Gastrocnemius medialis (tissue), 4 donors: ENCODE data around the gene C1orf35. TPM values are rescaled to one million over a fixed set of nuclear protein-coding genes. Genes with fewer than 3 reads are reported as not detected.

Experiments
- ATAC-seq, 2 donors: fragments of 150-250 bp; one replicate each; pipeline ENCODE4 v1.9.1; 2016
- DNase-seq, 2 donors: peaks; one replicate each; pipeline ENCODE4 v3.0.0-alpha.2; 2019
- H3K27ac ChIP-seq, 4 donors: fragments of 200-600 bp; sonication (generic); 1 replicate in 1 of 4; 2 replicates in 3 of 4; pipeline ENCODE4 v1.5.1; 2016 to 2018; ENCODE audit warnings: mild to moderate bottlenecking in 2 of 4, moderate library complexity in 1 of 4
- H3K27me3 ChIP-seq, 3 donors: fragments of 200-600 bp; sonication (generic) in 2 of 3; 1 replicate in 1 of 3; 2 replicates in 2 of 3; pipeline versions ENCODE4 v1.5.1 to v1.6.0; 2016 to 2019; ENCODE audit warnings: mild to moderate bottlenecking in 1 of 3, moderate library complexity in 1 of 3
- H3K36me3 ChIP-seq, 2 donors: fragments of 200-600 bp; sonication (generic) in 1 of 2; one replicate each; pipeline ENCODE4 v1.5.1; 2017 to 2018
- H3K4me1 ChIP-seq, 2 donors: fragments of 200-600 bp; sonication (generic) in 1 of 2; one replicate each; pipeline ENCODE4 v1.5.1; 2016 to 2017; ENCODE audit warnings: mild to moderate bottlenecking in 2 of 2
- H3K4me3 ChIP-seq, 4 donors: fragments of 200-600 bp; sonication (generic) in 3 of 4; 1 replicate in 1 of 4; 2 replicates in 3 of 4; pipeline ENCODE4 v1.5.1; 2016 to 2019; ENCODE audit warnings: mild to moderate bottlenecking in 2 of 4
- H3K9me3 ChIP-seq, 3 donors: fragments of 200-600 bp; sonication (generic) in 2 of 3; 1 replicate in 1 of 3; 2 replicates in 2 of 3; pipeline ENCODE4 v1.5.1; 2016 to 2019
- CTCF ChIP-seq, 5 experiments: fragments of 450-650 bp in 3 of 5; fragments of 200-600 bp in 2 of 5; sonication (generic) in 2 of 5; IDR thresholded peaks in 4 of 5; conservative IDR thresholded peaks in 1 of 5; 1 replicate in 4 of 5; 2 replicates in 1 of 5; pipeline ENCODE4 v1.5.1; 2016 to 2019; ENCODE audit warnings: antibody characterized with exemption in 5 of 5, mild to moderate bottlenecking in 3 of 5, moderate library complexity in 3 of 5
- POLR2A ChIP-seq, 2 donors: fragments of 450-650 bp; IDR thresholded peaks; one replicate each; pipeline ENCODE4 v1.6.1; 2017; ENCODE audit warnings: antibody characterized with exemption in 2 of 2, mild to moderate bottlenecking in 2 of 2, moderate library complexity in 2 of 2
- in situ Hi-C, 4 donors: fragments of 200-750 bp; cut with MboI; loops; one replicate each; pipeline versions ENCODE4 v1.15.0 to v1.8.0; 2017; ENCODE audit warnings: low sequenced_read_pairs in 4 of 4
- intact Hi-C: fragments of 100-400 bp; cut with DNase I; formaldehyde crosslinking; loops from one replicate; pipeline ENCODE4 v1.15.1; 2023; ENCODE audit warnings: low total_unique reads
- total RNA-seq, 4 donors: library from RNA; depleted of rRNA; stranded (reverse); fragments of >200 nt; gene quantifications; one replicate each; pipeline versions ENCODE4 v1.1.0 to v1.2.3, GENCODE V29; 2016

Gene C1orf35
- total RNA-seq, 4 donors from 2014 or later: 5.9 to 11.0 (median 7.8) TPM

- in situ Hi-C loops (loop anchor here in 1 of 4 donors (25.0 kb wide), 1 partner anchor 323 kb away; no protein-coding TSS in a partner anchor), intact Hi-C loops (loop anchor here (10.0 kb wide), 4 partner anchors 141 to 1539 kb away; partner anchors contain the start of genes COQ8A, TAF5L, URB2 and WNT9A)
- no peak for DNase-seq
- Histone ChIP-seq H3K9me3 (no peaks in the 10 kb centered on the region), H3K27me3 (no peaks in the 10 kb centered on the region), H3K36me3 (no peaks in the 10 kb centered on the region), H3K4me1 (peaks cover 72 to 78% of the 10 kb centered on the region in 2 donors), H3K27ac (peak overlapping the region; percentile 89 to 96 (median 92)), H3K4me3 (peak overlapping the region; percentile 70 to 94 (median 90))
- TF ChIP-seq POLR2A (IDR thresholded peaks at IDR 0.05) (no peak), CTCF (IDR thresholded peaks at IDR 0.05 in 4 of 5, conservative IDR thresholded peaks at IDR 0.05 in 1 of 5) (no peak)
- no peak for ATAC-seq
Measured at GRCh38 chr1:228085287-228085951, 17.7 kb downstream of the C1orf35 start.

GRCh38 chr1:228084797-228085196 is 18.3 kb downstream of the C1orf35 start:
- no peak for DNase-seq
- H3K4me1 ChIP-seq: peaks cover 66 to 71% of the 10 kb centered on the region in 2 donors
- in situ Hi-C loops: loop anchor here in 1 of 4 donors (25.0 kb wide), 1 partner anchor 322 kb away; no protein-coding TSS in a partner anchor
- H3K36me3 ChIP-seq: no peaks in the 10 kb centered on the region
- peak overlapping the region; percentile 89 to 96 (median 92) for H3K27ac ChIP-seq
- TF ChIP-seq POLR2A (IDR thresholded peaks at IDR 0.05): no peak
- TF ChIP-seq CTCF (IDR thresholded peaks at IDR 0.05 in 4 of 5, conservative IDR thresholded peaks at IDR 0.05 in 1 of 5): no peak
- H3K9me3 ChIP-seq: no peaks in the 10 kb centered on the region
- H3K27me3 ChIP-seq: no peaks in the 10 kb centered on the region
- intact Hi-C loops: loop anchor here (1.0 to 10.0 kb wide), 5 partner anchors 24 to 1540 kb away; partner anchors contain the start of genes COQ8A, TAF5L, URB2 and WNT9A
- no peak for ATAC-seq
- peak overlapping the region; percentile 70 to 94 (median 90) for H3K4me3 ChIP-seq

- peak overlapping the region; percentile 70 to 94 (median 90) for H3K4me3 ChIP-seq
- DNase-seq: no peak
- H3K27ac ChIP-seq: peak overlapping the region; percentile 89 to 96 (median 92)
- H3K27me3 ChIP-seq: no peaks in the 10 kb centered on the region
- TF ChIP-seq CTCF (IDR thresholded peaks at IDR 0.05 in 4 of 5, conservative IDR thresholded peaks at IDR 0.05 in 1 of 5) (no peak), POLR2A (IDR thresholded peaks at IDR 0.05) (peak in 1 of 2 donors; percentile 26)
- intact Hi-C loops (loop anchor here (1.0 to 10.0 kb wide), 5 partner anchors 24 to 1540 kb away; partner anchors contain the start of genes COQ8A, TAF5L, URB2 and WNT9A), in situ Hi-C loops (loop anchor here in 1 of 4 donors (25.0 kb wide), 1 partner anchor 322 kb away; no protein-coding TSS in a partner anchor)
- no peaks in the 10 kb centered on the region for H3K9me3 ChIP-seq
- peak; percentile 47 to 57 for ATAC-seq
- H3K36me3 ChIP-seq: no peaks in the 10 kb centered on the region
- H3K4me1 ChIP-seq: peaks cover 61 to 67% of the 10 kb centered on the region in 2 donors
Measured at GRCh38 chr1:228084325-228084724, 18.8 kb downstream of the C1orf35 start.

- H3K4me1 ChIP-seq: peaks cover 57 to 62% of the 10 kb centered on the region in 2 donors
- TF ChIP-seq CTCF (IDR thresholded peaks at IDR 0.05 in 4 of 5, conservative IDR thresholded peaks at IDR 0.05 in 1 of 5) (no peak), POLR2A (IDR thresholded peaks at IDR 0.05) (peak in 1 of 2 donors; percentile 37)
- in situ Hi-C loops: loop anchor here in 1 of 4 donors (25.0 kb wide), 1 partner anchor 322 kb away; no protein-coding TSS in a partner anchor
- H3K36me3 ChIP-seq: no peaks in the 10 kb centered on the region
- no peaks in the 10 kb centered on the region for H3K27me3 ChIP-seq
- ATAC-seq: peak; percentile 13 to 36
- no peaks in the 10 kb centered on the region for H3K9me3 ChIP-seq
- peak overlapping the region; percentile 70 to 94 (median 90) for H3K4me3 ChIP-seq
- DNase-seq: peak in 1 of 2 donors; percentile 60
- intact Hi-C loops: loop anchor here (1.0 to 10.0 kb wide), 6 partner anchors 24 to 1541 kb away; partner anchors contain the start of genes COQ8A, GUK1, TAF5L and URB2
- H3K27ac ChIP-seq: peak overlapping the region; percentile 89 to 96 (median 92)
Measured at GRCh38 chr1:228083871-228084278, 19.2 kb downstream of the C1orf35 start.
